HepG2 (cell line): ENCODE data around the gene VSIG2. TPM values are rescaled to one million over a fixed set of nuclear protein-coding genes. Genes with fewer than 3 reads are reported as not detected.

ENCODE experiments used
- CCDC6 ChIP-seq: sonication (generic); formaldehyde crosslinking; IDR thresholded peaks from 2 replicates; pipeline ENCODE4 v1.8.1; 2022; ENCODE audit warnings: mild to moderate bottlenecking, missing genetic modification reagents, moderate library complexity
- NR2F1 ChIP-seq, 2 experiments: fragments of 450-650 bp in 1 of 2; formaldehyde crosslinking in 1 of 2; IDR thresholded peaks; 2 replicates each; pipeline versions ENCODE4 v1.5.0 to v1.6.1; 2016 to 2020; ENCODE audit warnings: mild to moderate bottlenecking in 1 of 2, missing compliant biosample characterization in 1 of 2, missing genetic modification reagents in 1 of 2, moderate library complexity in 1 of 2
- PATZ1 ChIP-seq: sonication (generic); formaldehyde crosslinking; IDR thresholded peaks from 2 replicates; pipeline ENCODE4 v1.4.0; 2020; ENCODE audit warnings: missing genetic modification reagents
- RARG ChIP-seq: sonication (generic); formaldehyde crosslinking; IDR thresholded peaks from 2 replicates; pipeline ENCODE4 v1.4.0; 2020; ENCODE audit warnings: low read depth, mild to moderate bottlenecking, missing genetic modification reagents
- SOX13 ChIP-seq, 3 experiments: fragments of 450-650 bp in 1 of 3; sonication (generic) in 1 of 3; formaldehyde crosslinking in 1 of 3; IDR thresholded peaks in 2 of 3; conservative IDR thresholded peaks in 1 of 3; 2 replicates each; pipeline versions ENCODE4 v1.5.0 to v1.6.1; 2016 to 2020; ENCODE audit warnings: antibody characterized with exemption in 1 of 3, mild to moderate bottlenecking in 1 of 3, missing compliant biosample characterization in 1 of 3, missing genetic modification reagents in 1 of 3, moderate library complexity in 1 of 3
- U2AF1 ChIP-seq: fragments of 200-400 bp; formaldehyde crosslinking; optimal IDR thresholded peaks from 2 replicates; pipeline ENCODE3; 2017; ENCODE audit warnings: mild to moderate bottlenecking, low read depth, low read length
- YEATS4 ChIP-seq: sonication (generic); formaldehyde crosslinking; IDR thresholded peaks from 2 replicates; pipeline ENCODE4 v1.4.0; 2020; ENCODE audit warnings: missing genetic modification reagents, borderline replicate concordance
- ZBTB10 ChIP-seq: sonication (generic); formaldehyde crosslinking; IDR thresholded peaks from 2 replicates; pipeline ENCODE4 v1.4.0; 2020; ENCODE audit warnings: missing genetic modification reagents, borderline replicate concordance
- ZBTB43 ChIP-seq: sonication (generic); formaldehyde crosslinking; conservative IDR thresholded peaks from 2 replicates; pipeline ENCODE4 v1.4.0; 2020; ENCODE audit warnings: missing genetic modification reagents
- ZNF672 ChIP-seq: sonication (generic); formaldehyde crosslinking; IDR thresholded peaks from 2 replicates; pipeline ENCODE4 v1.8.1; 2022; ENCODE audit warnings: missing genetic modification reagents
- ZNF703 ChIP-seq: sonication (generic); formaldehyde crosslinking; IDR thresholded peaks from 2 replicates; pipeline ENCODE4 v1.5.1; 2020; ENCODE audit warnings: missing genetic modification reagents, mild to moderate bottlenecking, moderate library complexity, borderline replicate concordance
- ZNF773 ChIP-seq: sonication (generic); formaldehyde crosslinking; IDR thresholded peaks from 2 replicates; pipeline ENCODE4 v1.4.0; 2020; ENCODE audit warnings: missing genetic modification reagents, borderline replicate concordance
- polyA plus RNA-seq, 8 experiments: library from polyadenylated mRNA; depleted of rRNA in 3 of 8; stranded (reverse) in 7 of 8; unstranded in 1 of 8; fragments of >200 nt; fragmentation: Illumina TruSeq in 4 of 8; extraction: Trizol in 4 of 8; gene quantifications; 2 replicates each; pipeline versions ENCODE4 v1.2.1 to v1.2.3, GENCODE V29; 2011 to 2016; ENCODE audit warnings: low read depth in 4 of 8, missing spikeins in 1 of 8, mixed read lengths in 1 of 8; ENCODE audit not compliant: insufficient read depth in 1 of 8
- total RNA-seq, 5 experiments: library from RNA; depleted of rRNA; stranded (reverse); fragments of >200 nt; fragmentation: Illumina TruSeq; extraction: Trizol; gene quantifications; 2 replicates each; pipeline ENCODE4 v1.2.3, GENCODE V29; 2016; ENCODE audit warnings: low read depth in 1 of 5
- TF ChIP-seq, protein P1 (sequence below), 2 experiments: sonication (generic) in 1 of 2; formaldehyde crosslinking in 1 of 2; IDR thresholded peaks; 2 replicates each; pipeline versions ENCODE4 v1.5.1 to v1.6.1; 2011 to 2020; ENCODE audit warnings: borderline replicate concordance in 1 of 2, low read depth in 1 of 2, low read length in 1 of 2, mild to moderate bottlenecking in 1 of 2, missing genetic modification reagents in 1 of 2, moderate library complexity in 1 of 2

VSIG2 gene
- total and polyA plus RNA-seq, 2 of the 13 experiments (the other 11 are each of a cell fraction or from before 2014, with no cell fraction given), result 0.80 to 2.7 TPM

DNA sequence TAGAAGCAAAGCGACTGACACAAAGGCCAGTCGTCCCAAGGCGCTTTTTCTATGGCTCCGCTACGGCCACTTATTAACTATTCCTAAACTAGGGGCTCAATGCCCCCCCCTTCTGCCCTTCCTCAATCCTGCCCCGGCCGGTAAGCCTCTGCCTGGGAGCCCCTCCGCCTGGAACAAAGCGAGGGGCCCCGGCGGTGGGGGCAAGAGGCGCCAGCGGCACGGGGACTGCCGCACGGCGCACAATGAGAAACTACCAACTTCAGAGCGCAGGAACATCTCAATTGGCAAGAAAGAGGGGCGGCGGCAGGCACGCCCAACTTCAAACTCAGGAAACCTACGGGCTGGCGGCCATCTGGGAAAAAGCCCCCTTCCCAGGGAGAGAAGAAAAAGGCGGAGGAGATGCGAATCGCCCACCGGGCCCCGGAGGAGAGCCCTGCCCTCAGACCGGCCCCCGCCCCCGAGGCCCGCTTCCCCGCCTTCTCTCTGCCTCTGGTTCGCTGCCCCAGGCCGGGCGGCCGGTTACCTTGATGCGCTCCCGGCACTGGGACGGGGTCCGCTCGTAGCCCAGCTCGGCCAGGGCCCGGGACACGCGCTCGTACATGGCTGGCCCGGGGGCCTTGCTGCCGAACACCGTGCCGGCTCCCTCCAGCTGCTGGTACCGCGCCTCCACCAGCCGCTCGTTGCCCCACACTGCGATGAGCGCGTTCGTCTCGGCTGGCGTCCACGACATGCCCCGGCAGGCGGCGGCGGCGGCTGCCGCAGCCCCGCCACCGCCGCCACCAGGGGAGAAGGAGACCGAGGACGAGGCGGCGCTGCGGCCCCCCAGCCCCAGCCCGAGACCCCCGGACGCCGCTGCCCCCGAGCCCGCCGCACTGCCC is 47.5 kb upstream of the VSIG2 start (continued):
- 0 out of 2 replicates have a peak, but pooled peaks have one; percentile 21 for TF ChIP-seq ZBTB43 (CRISPR knock-in tag)
- TF ChIP-seq ZBTB10 (CRISPR knock-in tag), result no peak
- no peak for TF ChIP-seq U2AF1
- TF ChIP-seq RARG (CRISPR knock-in tag), result no peak
- peak; percentile 17; the same call in 1 of the 2 replicates for TF ChIP-seq YEATS4 (CRISPR knock-in tag)
- 0 out of 2 replicates have a peak, but pooled peaks have one; percentile 25 for TF ChIP-seq ZNF703 (CRISPR knock-in tag)
- peak; percentile 65; the same call in 1 of the 2 replicates for TF ChIP-seq ZNF773 (CRISPR knock-in tag)
- no peak for TF ChIP-seq NR2F1 (CRISPR knock-in tag; IDR thresholded peaks at IDR 0.05)
- peak; percentile 46; the same call in 1 of the 2 replicates for TF ChIP-seq PATZ1 (CRISPR knock-in tag)
- 0 out of 2 replicates have a peak, but pooled peaks have one; percentile 1 for TF ChIP-seq ZNF672 (CRISPR knock-in tag)
- TF ChIP-seq SOX13 (IDR thresholded peaks at IDR 0.05), result no peak
- 0 out of 4 replicates have a peak, but pooled peaks of 1 of the 2 experiments have one; percentile 25 for TF ChIP-seq SOX13 (CRISPR knock-in tag; conservative IDR thresholded peaks at IDR 0.05 in 1 of 2, IDR thresholded peaks at IDR 0.05 in 1 of 2)
- TF ChIP-seq, protein P1, sequence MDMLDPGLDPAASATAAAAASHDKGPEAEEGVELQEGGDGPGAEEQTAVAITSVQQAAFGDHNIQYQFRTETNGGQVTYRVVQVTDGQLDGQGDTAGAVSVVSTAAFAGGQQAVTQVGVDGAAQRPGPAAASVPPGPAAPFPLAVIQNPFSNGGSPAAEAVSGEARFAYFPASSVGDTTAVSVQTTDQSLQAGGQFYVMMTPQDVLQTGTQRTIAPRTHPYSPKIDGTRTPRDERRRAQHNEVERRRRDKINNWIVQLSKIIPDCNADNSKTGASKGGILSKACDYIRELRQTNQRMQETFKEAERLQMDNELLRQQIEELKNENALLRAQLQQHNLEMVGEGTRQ (IDR thresholded peaks at IDR 0.05; ENCODE audit: low read depth, low read length), result no peak
- TF ChIP-seq, protein P1 (CRISPR knock-in tag; IDR thresholded peaks at IDR 0.05; ENCODE audit: borderline replicate concordance), result 0 out of 2 replicates have a peak, but pooled peaks have one; percentile 9
- TF ChIP-seq CCDC6 (CRISPR knock-in tag), result 0 out of 2 replicates have a peak, but pooled peaks have one; percentile 57
